Activated CD4-positive, alpha-beta T cell treated with anti-CD3 and anti-CD28 coated beads for 4 hours (primary cell): ENCODE measurements around the gene FRMD3.

Source experiments
- DNase-seq, 2 donors: peaks; one replicate each; pipeline ENCODE4 v3.0.0-alpha.2; 2020

The FRMD3 gene

DNA sequence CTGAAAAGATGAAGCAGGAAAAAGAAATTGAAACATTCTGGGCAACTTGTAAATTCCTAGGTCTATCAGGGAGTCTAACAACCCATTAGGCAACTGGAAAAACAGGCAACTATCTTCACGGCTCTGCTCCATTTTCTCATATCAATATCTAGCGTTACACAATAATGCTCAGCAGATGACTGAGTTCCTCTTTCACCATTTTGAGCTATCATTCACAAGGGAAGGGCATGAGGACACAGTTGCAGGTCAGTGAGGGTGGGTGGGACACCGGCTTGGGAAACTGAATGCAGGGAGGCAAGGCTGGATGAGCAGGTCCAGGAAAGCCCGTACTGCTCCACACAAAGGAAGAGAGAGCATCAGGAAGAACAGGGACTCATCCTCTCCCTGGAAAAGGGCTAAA, 67.0 kb downstream of the FRMD3 start:
- DNase-seq, result no peak

DNA sequence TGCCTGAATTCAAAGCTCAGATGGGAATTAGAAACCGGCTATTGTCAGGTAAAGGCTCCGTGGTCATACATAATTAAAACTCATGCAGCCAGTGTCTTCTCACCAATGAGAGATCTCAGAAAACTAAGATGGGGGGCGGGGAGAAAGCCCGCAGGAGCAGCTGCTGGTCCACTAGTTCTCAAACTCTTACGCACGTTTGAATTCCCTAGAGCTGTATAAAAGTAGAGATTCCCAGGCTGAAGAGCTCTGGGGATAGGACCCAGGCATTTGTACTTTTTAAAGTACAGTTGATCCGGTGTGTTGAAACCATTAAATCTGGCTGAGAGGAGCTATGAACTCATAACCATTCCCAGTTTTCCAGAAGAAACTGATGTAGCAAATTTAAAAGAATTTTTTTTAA, 68.5 kb downstream of the FRMD3 start:
- DNase-seq, result no peak

DNA sequence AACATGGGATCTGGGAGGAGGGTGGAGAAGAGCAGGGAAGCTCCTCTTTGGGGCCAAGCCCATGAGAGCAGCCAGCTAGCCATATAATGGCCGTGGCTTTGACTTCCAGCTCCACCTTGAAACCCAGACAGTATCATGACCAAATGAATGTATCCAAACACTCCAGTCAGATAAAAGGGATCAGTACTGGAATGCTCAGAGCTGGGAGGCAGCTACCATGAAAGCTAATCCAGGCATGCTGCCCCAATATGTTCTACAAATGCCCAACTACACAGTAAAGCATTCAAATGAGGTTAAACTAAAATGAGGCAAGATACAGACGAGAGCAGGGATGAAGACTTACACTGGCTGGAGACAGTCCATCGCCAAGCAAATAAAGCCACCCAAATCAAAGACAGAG, 69.4 kb downstream of the FRMD3 start:
- no peak for DNase-seq

- DNase-seq, result no peak
Observed at GRCh38 chr9:83466877-83467276, 71.3 kb downstream of the FRMD3 start.

- no peak for DNase-seq
Observed at GRCh38 chr9:83466351-83466750, 71.8 kb downstream of the FRMD3 start.

GRCh38 chr9:83459830-83460229, 78.4 kb downstream of the FRMD3 start:
- DNase-seq, result no peak

GRCh38 chr9:83458530-83458929, 79.7 kb downstream of the FRMD3 start:
- no peak for DNase-seq

GRCh38 chr9:83457005-83457404, 81.2 kb downstream of the FRMD3 start:
- no peak for DNase-seq

DNA sequence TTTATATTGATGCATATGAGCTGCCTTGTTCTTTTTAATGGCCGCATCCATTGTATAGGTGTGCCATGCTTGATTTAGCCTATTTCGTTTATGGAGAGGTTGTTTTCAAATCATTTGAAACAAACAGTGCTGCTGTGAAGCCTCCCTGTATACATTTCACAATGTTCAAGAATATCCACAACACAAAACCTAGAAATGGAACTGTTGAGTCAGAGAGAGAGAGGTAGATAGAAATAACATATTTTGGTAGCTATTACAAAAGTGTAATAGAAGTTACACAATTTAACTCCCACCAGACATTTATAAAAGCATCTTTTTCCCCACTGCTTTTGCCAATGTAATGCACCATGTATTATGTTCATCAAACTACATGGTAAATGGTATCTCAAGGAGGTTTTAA, 82.0 kb downstream of the FRMD3 start:
- no peak for DNase-seq

DNA sequence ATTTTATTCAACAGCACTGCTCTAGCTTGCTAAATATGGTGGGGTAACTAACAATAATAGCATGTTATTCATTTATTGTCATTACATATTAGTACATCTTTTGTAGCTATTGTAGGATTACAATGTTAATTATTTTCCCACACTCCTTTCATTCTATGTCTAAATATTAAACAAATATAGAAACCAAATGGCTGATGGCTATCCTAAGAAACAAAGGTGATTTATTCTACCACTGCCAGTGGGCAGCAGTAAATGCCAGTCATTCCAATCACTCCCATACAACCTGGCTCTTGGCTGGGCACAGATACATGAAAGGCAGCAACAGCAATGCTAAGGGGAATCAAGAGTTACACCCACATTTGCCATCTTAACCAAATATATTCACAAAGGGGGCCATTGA, 84.1 kb downstream of the FRMD3 start:
- DNase-seq, result no peak

- no peak for DNase-seq
Observed at GRCh38 chr9:83451308-83451707, 86.9 kb downstream of the FRMD3 start.

- DNase-seq, result no peak
Observed at GRCh38 chr9:83449983-83450382, 88.2 kb downstream of the FRMD3 start.

DNA sequence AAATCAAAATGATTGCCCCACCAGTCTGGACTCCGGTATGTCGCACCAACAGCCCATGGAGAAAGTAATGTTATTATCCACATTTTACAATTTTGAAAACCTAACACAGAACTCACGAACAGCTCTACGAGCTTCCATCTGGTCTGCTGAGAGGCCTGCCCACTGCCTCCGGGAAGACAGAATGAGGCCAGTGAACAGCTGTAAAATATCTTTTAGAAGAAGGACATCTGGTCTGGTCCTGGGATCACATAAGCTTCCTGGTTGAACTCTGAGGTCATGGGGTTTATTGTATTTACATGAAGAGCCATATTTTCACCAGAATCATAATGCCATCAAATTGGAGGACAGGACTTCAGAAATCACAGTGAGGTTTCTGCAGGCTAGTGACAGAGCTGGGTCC, 89.0 kb downstream of the FRMD3 start:
- DNase-seq, result no peak

DNA sequence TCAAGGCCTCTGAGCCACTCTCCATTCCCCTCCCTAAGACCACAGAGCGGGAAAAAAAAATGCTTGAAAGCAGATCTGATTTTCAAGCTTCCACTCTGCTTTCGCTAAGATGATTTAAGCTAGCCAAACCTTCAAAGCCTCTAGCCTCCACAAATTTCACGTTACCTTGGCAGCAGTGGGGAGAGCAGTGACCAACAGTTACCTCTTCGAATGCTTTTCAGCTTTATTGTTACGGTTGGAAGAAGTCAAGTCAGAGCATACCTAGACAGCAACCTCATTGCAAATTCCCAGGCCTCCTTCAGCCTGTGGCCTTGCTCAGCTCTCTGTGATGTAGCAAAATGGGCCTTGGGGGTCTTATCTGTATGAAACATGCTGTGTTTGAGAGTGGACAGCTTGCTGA, 89.6 kb downstream of the FRMD3 start:
- DNase-seq, result no peak

DNA sequence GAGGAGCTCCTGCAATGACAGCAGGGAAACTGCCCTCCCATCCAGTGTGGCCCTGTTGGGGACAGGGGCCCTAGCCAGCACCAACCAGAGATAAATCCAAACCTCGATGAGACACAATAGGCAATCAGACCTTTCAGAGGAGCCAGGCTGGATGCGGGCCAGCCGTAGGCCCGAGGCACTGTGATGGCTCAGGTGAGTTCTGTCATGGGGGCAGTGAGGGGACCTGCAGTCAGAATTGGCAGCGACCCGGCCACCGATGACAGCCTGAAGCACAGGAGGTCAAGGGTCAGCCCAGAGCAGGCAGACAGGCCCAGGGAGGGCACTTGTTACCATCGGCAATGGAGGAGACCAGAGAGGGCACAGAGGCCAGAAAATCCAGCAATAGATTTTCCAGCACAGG, 90.8 kb downstream of the FRMD3 start:
- no peak for DNase-seq

GRCh38 chr9:83445703-83446265, 92.4 kb downstream of the FRMD3 start:
- no peak for DNase-seq

DNA sequence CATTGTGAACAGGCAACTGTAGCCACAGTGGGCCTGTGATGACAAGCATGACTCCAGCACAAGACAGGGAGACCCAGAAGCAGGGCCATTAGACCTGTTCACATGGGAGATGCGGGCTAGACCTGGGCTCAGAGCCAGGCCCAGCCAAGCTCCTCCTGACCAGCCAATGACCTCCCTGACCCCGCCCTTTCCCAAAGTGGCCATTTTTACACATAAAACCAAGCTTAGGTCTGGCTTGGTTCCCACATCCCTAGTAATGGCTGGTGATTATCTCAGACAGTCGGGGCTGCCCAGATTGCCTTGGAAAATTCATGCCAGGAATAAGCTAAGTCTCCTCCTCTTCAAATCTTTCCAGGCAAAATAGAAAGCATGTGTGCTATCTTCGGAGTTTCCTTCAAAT, 94.1 kb downstream of the FRMD3 start:
- no peak for DNase-seq

DNA sequence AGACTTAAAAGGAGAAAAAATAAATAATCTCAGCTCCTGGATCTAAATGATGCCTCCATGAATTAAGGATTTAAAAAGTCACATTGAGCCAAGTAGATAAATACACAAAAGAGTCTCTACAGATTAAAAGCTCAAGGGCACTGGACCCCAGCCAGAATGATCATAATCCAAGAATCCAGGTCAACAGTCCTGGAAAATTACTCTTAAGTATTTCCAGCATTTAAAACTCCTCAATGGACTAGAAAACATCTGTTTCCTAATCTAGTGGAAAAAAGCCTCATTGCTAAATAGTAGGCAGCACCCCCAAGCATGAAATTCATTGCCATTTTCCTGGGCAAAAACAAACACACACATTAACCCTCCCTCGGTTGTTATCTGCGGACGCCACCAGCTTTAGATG, 96.8 kb downstream of the FRMD3 start:
- DNase-seq, result no peak

GRCh38 chr9:83440641-83441040, 97.6 kb downstream of the FRMD3 start:
- DNase-seq, result no peak

DNA sequence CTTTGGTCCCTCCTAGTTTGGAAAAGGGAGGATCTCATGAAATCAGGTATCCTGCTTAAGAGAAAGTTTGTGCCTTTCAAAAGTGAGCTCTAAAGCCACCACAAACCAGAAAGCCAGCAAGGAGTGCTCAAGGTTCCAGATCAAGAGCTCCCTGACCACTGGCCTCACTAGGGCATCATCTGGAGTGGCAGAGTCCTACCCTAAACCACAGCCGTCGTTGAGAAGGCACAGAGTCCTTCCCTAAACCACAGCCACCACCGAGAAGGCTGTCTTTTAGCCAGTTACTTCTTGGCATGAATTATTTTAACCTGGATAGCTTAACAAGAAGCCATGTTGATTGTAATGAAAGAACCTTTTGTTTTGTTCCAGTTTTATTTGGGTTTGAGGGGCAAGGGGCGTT, 102.9 kb downstream of the FRMD3 start:
- DNase-seq, result no peak

DNA sequence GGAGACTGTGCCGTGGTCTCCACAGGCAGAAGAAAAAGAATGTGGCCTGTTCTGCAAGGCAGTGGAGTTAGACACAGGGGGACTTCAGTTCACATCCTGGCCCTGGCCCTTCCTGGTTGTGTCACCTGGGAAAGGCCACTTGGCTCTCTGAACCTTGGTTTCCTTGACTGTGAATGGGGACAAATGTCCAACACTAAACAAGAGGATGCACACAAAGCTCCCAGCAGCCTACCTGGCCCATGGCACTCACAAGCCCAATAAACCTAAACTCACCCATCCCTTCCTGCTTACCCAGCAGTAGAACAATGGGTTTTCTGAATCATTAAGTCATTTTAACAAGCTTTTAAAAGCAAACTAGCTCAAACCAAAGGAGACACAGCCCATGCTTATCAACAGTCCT, 103.9 kb downstream of the FRMD3 start:
- DNase-seq, result no peak

- no peak for DNase-seq
Observed at GRCh38 chr9:83433846-83434245, 104.4 kb downstream of the FRMD3 start.

DNA sequence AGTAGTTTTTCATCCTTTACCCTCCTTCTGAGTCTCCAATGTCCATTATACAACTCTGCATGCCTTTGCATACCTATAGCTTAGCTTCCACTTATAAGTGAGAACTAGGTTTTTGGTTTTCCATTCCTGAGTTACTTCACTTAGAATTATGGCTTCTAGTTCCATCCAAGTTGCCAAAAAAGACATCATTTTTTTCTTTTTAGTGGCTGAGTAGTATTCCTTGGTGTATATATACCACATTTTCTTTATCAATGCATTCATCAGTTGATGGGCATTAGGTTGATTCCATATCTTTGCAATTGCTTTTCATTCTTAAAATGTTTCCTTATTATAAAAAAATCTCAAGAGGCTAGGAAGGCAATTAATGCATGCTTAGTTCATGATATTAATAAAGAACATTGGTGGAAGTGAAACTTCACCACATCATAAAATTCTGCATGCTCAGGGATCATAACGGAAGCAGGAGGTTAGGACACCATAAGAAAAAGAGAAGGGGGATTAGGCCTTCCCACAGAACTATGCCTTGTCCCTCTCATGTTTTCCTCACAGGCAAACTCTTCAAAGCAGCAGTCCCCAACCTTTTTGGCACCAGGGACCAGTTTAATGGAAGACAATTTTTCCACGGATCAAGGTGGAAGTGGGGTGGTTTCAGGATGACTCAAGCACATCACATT, 105.2 kb downstream of the FRMD3 start:
- no peak for DNase-seq

DNA sequence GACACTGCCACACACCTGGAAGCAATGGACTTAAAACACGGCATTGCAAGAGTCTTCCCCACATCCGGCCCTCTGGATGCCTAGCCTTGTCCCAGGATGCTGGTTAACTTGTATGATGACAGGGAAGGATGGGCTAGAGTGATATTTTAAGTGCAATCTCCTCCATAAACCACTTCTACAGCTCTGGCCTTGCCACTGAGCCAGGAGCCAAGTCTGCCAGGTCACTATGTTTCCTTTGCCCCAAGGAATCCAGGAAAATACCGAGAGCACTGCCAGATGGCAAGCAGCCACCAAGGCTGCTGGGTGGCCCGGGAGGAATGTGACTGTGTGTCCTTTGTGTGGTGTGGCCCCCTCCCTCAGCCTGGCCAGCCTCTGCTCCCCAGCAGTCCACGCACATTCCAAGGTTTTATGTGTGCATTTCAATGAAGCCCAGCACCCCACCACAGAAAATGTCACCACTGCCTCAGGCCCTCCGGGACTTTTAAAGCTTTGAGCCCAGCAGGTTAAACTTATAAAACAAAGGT, 106.0 kb downstream of the FRMD3 start:
- no peak for DNase-seq
